Panc1 (cell line): ENCODE measurements around the gene MEGF11. TPM values are rescaled to one million over a fixed set of nuclear protein-coding genes. Genes with fewer than 3 reads are reported as not detected.

Source experiments
- ATAC-seq: fragments of 200-7000 bp; cut with Tn5 transposase; 2 replicates; pipeline ENCODE4 v1.9.1; 2020; ENCODE audit warnings: mild to moderate bottlenecking, moderate library complexity
- BruUV-seq: library from RNA; stranded (reverse); fragments of 400-500 nt; replicated peaks from 2 replicates; lab custom pipeline; 2021; lab: Mats Ljungman, UMichigan
- CTCF ChIA-PET: fragments of 300-600 bp; sonication (Branson Sonifier 250); formaldehyde crosslinking; loops from one replicate; lab custom pipeline; 2022; ENCODE audit warnings: antibody characterized with exemption; lab: Charles Lee
- POLR2A ChIA-PET: fragments of 300-600 bp; sonication (Branson Sonifier 250); formaldehyde crosslinking; loops from one replicate; lab custom pipeline; 2022; ENCODE audit warnings: antibody characterized with exemption; lab: Charles Lee
- DNase-seq: peaks from one replicate; pipeline ENCODE4 v3.0.0-alpha.2; 2010; ENCODE audit warnings: low read depth, low spot score
- H3K27ac ChIP-seq: 2 replicates; pipeline ENCODE4 v1.5.1; 2011; ENCODE audit warnings: mild to moderate bottlenecking, low read length, inconsistent platforms
- H3K27me3 ChIP-seq: fragments of 200-500 bp; sonication (Bioruptor generic); 2 replicates; pipeline ENCODE4 v1.6.0; 2014; ENCODE audit warnings: low read length, inconsistent platforms; ENCODE audit not compliant: control insufficient read depth, insufficient read depth
- H3K36me3 ChIP-seq: fragments of 200-500 bp; sonication (Bioruptor generic); 2 replicates; pipeline ENCODE4 v1.5.1; 2014; ENCODE audit warnings: inconsistent platforms, mild to moderate bottlenecking, low read length, moderate library complexity; ENCODE audit not compliant: control insufficient read depth, insufficient read depth
- H3K4me1 ChIP-seq: 2 replicates; pipeline ENCODE4 v1.5.1; 2011; ENCODE audit warnings: inconsistent platforms, mild to moderate bottlenecking, low read length, moderate library complexity; ENCODE audit not compliant: control insufficient read depth, insufficient read depth
- H3K4me3 ChIP-seq, 2 experiments: 2 replicates each; pipeline ENCODE4 v1.5.1; 2011 to 2012; ENCODE audit warnings: low read depth in 2 of 2, low read length in 2 of 2, mild to moderate bottlenecking in 2 of 2, inconsistent platforms in 1 of 2, moderate library complexity in 1 of 2
- H3K9me3 ChIP-seq: fragments of 200-500 bp; sonication (Bioruptor generic); 2 replicates; pipeline ENCODE4 v1.5.1; 2014; ENCODE audit warnings: low read depth, mild to moderate bottlenecking, inconsistent platforms, low read length, moderate library complexity; ENCODE audit not compliant: control insufficient read depth, insufficient read depth
- CTCF ChIP-seq: fragments of 450-650 bp; IDR thresholded peaks from 2 replicates; pipeline ENCODE4 v1.5.1; 2017; ENCODE audit warnings: mild to moderate bottlenecking
- POLR2AphosphoS5 ChIP-seq: IDR thresholded peaks from 2 replicates; pipeline ENCODE4 v1.6.1; 2012; ENCODE audit warnings: mild to moderate bottlenecking, low read depth, low read length, moderate library complexity
- SIN3A ChIP-seq: IDR thresholded peaks from 2 replicates; pipeline ENCODE4 v1.6.1; 2012; ENCODE audit warnings: low read depth, mild to moderate bottlenecking, low read length, moderate library complexity, borderline replicate concordance; ENCODE audit not compliant: insufficient read depth
- TCF7L2 ChIP-seq: IDR thresholded peaks from 2 replicates; pipeline ENCODE4 v1.6.1; 2011; ENCODE audit warnings: mild to moderate bottlenecking, low read depth, low read length, inconsistent platforms
- in situ Hi-C: cut with HindIII; loops from 2 replicates; pipeline ENCODE4 v1.10.0; 2016; ENCODE audit warnings: low sequenced_read_pairs, low pct_unique_long_range_greater_than_20kb
- intact Hi-C: fragments of 100-400 bp; cut with micrococcal nuclease; formaldehyde crosslinking; loops from one replicate; pipeline ENCODE4 v1.10.0; 2022; ENCODE audit not compliant: unreplicated experiment
- total RNA-seq: library from RNA; stranded (reverse); gene quantifications from one replicate; pipeline ENCODE4 v1.2.1, GENCODE V29; 2021; ENCODE audit not compliant: unreplicated experiment
- TF ChIP-seq, protein P1 (sequence below), 2 experiments: IDR thresholded peaks; 2 replicates each; pipeline ENCODE4 v1.6.1; 2011 to 2012; ENCODE audit warnings: low read depth in 2 of 2, control low read depth in 1 of 2, low read length in 1 of 2, mild to moderate bottlenecking in 1 of 2, moderate library complexity in 1 of 2; ENCODE audit not compliant: insufficient read depth in 1 of 2

MEGF11 gene
- total RNA-seq, 1 experiment from 2014 or later = 0.95 TPM

DNA sequence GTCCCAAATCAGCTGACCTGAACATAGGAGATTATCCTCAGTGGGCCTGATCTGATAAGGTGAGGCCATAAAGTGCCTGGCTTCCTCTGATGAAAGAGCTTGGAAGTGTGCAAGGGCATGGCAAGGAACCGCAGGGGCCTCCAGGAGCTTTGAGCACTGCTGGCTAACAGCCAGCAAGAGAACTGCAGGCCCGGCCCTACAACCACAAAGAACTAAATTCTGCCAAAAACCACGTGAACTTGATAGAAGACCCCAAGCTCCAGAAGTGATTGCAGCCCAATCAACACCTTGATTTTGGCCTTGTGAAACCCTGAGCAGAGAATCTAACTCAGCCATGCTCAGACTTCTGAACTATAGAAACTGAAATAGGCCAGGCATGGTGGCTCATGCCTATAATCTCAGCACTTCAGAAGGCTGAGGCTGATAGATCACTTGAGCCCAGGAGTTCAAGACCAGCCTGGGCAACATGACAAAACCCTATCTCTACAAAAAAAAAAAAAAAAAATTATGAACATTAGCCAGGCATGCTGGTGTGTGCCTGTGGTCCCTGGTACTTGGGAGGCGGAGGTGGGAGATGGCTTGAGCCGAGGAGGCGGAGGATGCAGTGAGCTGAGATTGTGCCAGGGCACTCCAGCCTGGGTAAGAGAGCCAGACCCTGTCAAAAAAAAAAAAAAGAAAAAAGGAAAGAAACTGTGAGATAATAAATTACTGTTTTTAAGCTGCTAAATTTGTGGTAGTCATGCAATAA lies 32.2 kb upstream of the MEGF11 start:
- CTCF ChIA-PET = interaction anchor here (0.7 kb wide), 1 partner anchor 309 kb away, joined by 6 read pairs; no protein-coding TSS in a partner anchor
- H3K9me3 ChIP-seq = no peaks in the 10 kb centered on the region
- BruUV-seq = no TSS peak
- intact Hi-C loops (loop anchor here (10.0 kb wide), 1 partner anchor 291 kb away; no protein-coding TSS in a partner anchor), in situ Hi-C loops (no loop called here)
- no peak for ATAC-seq
- TF ChIP-seq TCF7L2 (no peak), CTCF (no peak), POLR2AphosphoS5 (no peak), SIN3A (no peak)
- TF ChIP-seq, protein P1, sequence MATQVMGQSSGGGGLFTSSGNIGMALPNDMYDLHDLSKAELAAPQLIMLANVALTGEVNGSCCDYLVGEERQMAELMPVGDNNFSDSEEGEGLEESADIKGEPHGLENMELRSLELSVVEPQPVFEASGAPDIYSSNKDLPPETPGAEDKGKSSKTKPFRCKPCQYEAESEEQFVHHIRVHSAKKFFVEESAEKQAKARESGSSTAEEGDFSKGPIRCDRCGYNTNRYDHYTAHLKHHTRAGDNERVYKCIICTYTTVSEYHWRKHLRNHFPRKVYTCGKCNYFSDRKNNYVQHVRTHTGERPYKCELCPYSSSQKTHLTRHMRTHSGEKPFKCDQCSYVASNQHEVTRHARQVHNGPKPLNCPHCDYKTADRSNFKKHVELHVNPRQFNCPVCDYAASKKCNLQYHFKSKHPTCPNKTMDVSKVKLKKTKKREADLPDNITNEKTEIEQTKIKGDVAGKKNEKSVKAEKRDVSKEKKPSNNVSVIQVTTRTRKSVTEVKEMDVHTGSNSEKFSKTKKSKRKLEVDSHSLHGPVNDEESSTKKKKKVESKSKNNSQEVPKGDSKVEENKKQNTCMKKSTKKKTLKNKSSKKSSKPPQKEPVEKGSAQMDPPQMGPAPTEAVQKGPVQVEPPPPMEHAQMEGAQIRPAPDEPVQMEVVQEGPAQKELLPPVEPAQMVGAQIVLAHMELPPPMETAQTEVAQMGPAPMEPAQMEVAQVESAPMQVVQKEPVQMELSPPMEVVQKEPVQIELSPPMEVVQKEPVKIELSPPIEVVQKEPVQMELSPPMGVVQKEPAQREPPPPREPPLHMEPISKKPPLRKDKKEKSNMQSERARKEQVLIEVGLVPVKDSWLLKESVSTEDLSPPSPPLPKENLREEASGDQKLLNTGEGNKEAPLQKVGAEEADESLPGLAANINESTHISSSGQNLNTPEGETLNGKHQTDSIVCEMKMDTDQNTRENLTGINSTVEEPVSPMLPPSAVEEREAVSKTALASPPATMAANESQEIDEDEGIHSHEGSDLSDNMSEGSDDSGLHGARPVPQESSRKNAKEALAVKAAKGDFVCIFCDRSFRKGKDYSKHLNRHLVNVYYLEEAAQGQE (IDR thresholded peaks at IDR 0.05; ENCODE audit: insufficient read depth in 1 of 2, low read depth in 2 of 2, low read length in 1 of 2) = no peak
- H3K36me3 ChIP-seq = no peaks in the 10 kb centered on the region
- no peaks in the 10 kb centered on the region for H3K27me3 ChIP-seq
- DNase-seq = no peak
- H3K4me1 ChIP-seq = no peaks in the 10 kb centered on the region
- no peak overlapping the region for H3K4me3 ChIP-seq
- POLR2A ChIA-PET = no interaction called here
- H3K27ac ChIP-seq = no peak overlapping the region

- in situ Hi-C loops (no loop called here), intact Hi-C loops (loop anchor here (10.0 kb wide), 1 partner anchor 289 kb away; no protein-coding TSS in a partner anchor)
- Histone ChIP-seq H3K9me3 (no peaks in the 10 kb centered on the region), H3K27me3 (no peaks in the 10 kb centered on the region; the same call in 1 of the 2 replicates), H3K4me3 (no peak overlapping the region), H3K36me3 (no peaks in the 10 kb centered on the region), H3K27ac (no peak overlapping the region), H3K4me1 (no peaks in the 10 kb centered on the region)
- ChIA-PET CTCF (no interaction called here), POLR2A (interaction anchor here (0.6 kb wide), 1 partner anchor 199 kb away, joined by 4 read pairs; no protein-coding TSS in a partner anchor)
- TF ChIP-seq POLR2AphosphoS5 = no peak
- DNase-seq (no peak), ATAC-seq (no peak)
- no TSS peak for BruUV-seq
These were observed 30.7 kb upstream of the MEGF11 start for GRCh38 chr15:66284271-66284670.

GRCh38 chr15:66278671-66279070 lies 25.1 kb upstream of the MEGF11 start:
- no peaks in the 10 kb centered on the region for H3K36me3 ChIP-seq
- no peak overlapping the region for H3K4me3 ChIP-seq
- ATAC-seq (no peak), DNase-seq (no peak)
- ChIA-PET POLR2A (no interaction called here), CTCF (no interaction called here)
- H3K27me3 ChIP-seq = no peaks in the 10 kb centered on the region; the same call in 1 of the 2 replicates
- H3K27ac ChIP-seq = no peak overlapping the region
- no TSS peak for BruUV-seq
- in situ Hi-C loops = no loop called here
- TF ChIP-seq, protein P1 (IDR thresholded peaks at IDR 0.05; ENCODE audit: insufficient read depth in 1 of 2, low read depth in 2 of 2, low read length in 1 of 2) = no peak
- TF ChIP-seq SIN3A = no peak
- H3K4me1 ChIP-seq = no peaks in the 10 kb centered on the region
- intact Hi-C loops = no loop called here
- no peaks in the 10 kb centered on the region for H3K9me3 ChIP-seq
